A673 (cell line): Measurements from ENCODE around the gene MFSD2A. TPM values are rescaled to one million over a fixed set of nuclear protein-coding genes. Genes with fewer than 3 reads are reported as not detected.

Source experiments
- BruUV-seq: library from RNA; stranded (reverse); fragments of 400-500 nt; replicated peaks from 2 replicates; lab custom pipeline; 2021; lab: Mats Ljungman, UMichigan
- CTCF ChIA-PET: fragments of 300-600 bp; sonication (Branson Sonifier 250); formaldehyde crosslinking; loops from one replicate; lab custom pipeline; 2022; ENCODE audit warnings: antibody characterized with exemption; lab: Charles Lee
- POLR2A ChIA-PET: fragments of 300-600 bp; sonication (Branson Sonifier 250); formaldehyde crosslinking; loops from one replicate; lab custom pipeline; 2022; ENCODE audit warnings: antibody characterized with exemption; ENCODE audit not compliant: low non-redundant PET; lab: Charles Lee
- DNase-seq: peaks from one replicate; pipeline ENCODE4 v3.0.0-alpha.2; 2015; ENCODE audit warnings: low spot score
- H3K27ac ChIP-seq: fragments of 200-600 bp; sonication (generic); 2 replicates; pipeline ENCODE4 v1.5.1; 2016; ENCODE audit warnings: mixed run types, low read depth, mild to moderate bottlenecking, mixed read lengths, antibody characterized with exemption, low read length; ENCODE audit not compliant: poor library complexity, severe bottlenecking
- H3K27me3 ChIP-seq: fragments of 200-600 bp; sonication (generic); replicated peaks from 2 replicates; pipeline ENCODE4 v1.6.1; 2017; ENCODE audit warnings: mixed run types, low read depth, mild to moderate bottlenecking, mixed read lengths, antibody characterized with exemption, low read length; ENCODE audit not compliant: insufficient read depth, poor library complexity
- H3K36me3 ChIP-seq: fragments of 200-600 bp; sonication (generic); 2 replicates; pipeline ENCODE4 v1.6.1; 2016; ENCODE audit warnings: mixed run types, mild to moderate bottlenecking, mixed read lengths, antibody characterized with exemption, low read length; ENCODE audit not compliant: insufficient read depth, poor library complexity, severe bottlenecking
- H3K4me1 ChIP-seq: fragments of 200-600 bp; sonication (generic); 2 replicates; pipeline ENCODE4 v1.6.1; 2017; ENCODE audit warnings: mixed run types, mild to moderate bottlenecking, mixed read lengths, antibody characterized with exemption, low read length; ENCODE audit not compliant: insufficient read depth, poor library complexity, severe bottlenecking
- H3K4me3 ChIP-seq: fragments of 200-600 bp; sonication (generic); 2 replicates; pipeline ENCODE4 v1.5.1; 2016; ENCODE audit warnings: low read depth, mixed run types, mild to moderate bottlenecking, mixed read lengths, low read length; ENCODE audit not compliant: poor library complexity, severe bottlenecking
- H3K9me3 ChIP-seq: fragments of 200-600 bp; sonication (generic); 2 replicates; pipeline ENCODE4 v1.6.1; 2016; ENCODE audit warnings: mixed run types, low read depth, mild to moderate bottlenecking, mixed read lengths, antibody characterized with exemption, low read length; ENCODE audit not compliant: poor library complexity, severe bottlenecking
- EZH2 ChIP-seq: fragments of 200-600 bp; sonication (generic); IDR thresholded peaks from 2 replicates; pipeline ENCODE4 v1.6.1; 2017; ENCODE audit warnings: borderline replicate concordance, low read depth, mild to moderate bottlenecking, mixed read lengths, antibody characterized with exemption, low read length; ENCODE audit not compliant: poor library complexity, severe bottlenecking
- intact Hi-C: fragments of 100-400 bp; cut with micrococcal nuclease; formaldehyde crosslinking; loops from one replicate; pipeline ENCODE4 v1.10.0; 2022; ENCODE audit not compliant: unreplicated experiment
- total RNA-seq: library from RNA; stranded (reverse); gene quantifications from 2 replicates; pipeline ENCODE4 v1.2.3, GENCODE V29; 2021
- TF ChIP-seq, protein P1 (sequence below): fragments of 300-800, 200-600 bp; sonication (generic); conservative IDR thresholded peaks from 2 replicates; pipeline ENCODE4 v1.5.1; 2017; ENCODE audit warnings: low read depth, mild to moderate bottlenecking, antibody characterized with exemption, low read length, moderate library complexity, mixed read lengths

MFSD2A gene
- total RNA-seq, 1 experiment from 2014 or later, result 7.4 TPM

DNA sequence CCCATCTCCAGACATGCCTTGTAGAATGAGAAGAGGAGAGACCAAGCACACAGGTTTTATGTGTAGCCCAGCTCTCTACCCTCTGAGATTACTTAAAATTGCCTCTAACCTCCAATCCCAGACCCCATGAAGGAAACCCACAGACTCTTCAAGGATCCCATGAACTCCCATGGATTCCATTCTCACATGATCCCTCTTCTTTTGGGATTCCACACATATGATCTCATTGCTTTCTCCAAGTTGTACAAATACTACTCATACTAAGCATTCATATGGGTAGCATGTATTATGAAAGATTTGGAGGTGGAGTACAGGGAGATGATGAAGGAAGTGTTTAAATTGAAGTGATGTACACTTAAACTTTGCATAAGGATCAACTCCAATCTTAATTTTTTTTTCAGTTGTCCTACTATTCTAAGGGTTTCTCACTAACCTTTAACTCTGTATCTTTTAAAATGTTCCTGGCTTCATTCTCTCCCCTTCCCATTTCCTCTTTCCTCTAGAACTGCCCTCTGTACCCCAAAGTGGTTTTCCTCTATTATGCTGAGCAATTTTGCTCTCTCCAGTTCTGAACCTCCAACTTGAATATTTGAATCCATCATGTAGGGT, 41.6 kb downstream of the MFSD2A start:
- Histone ChIP-seq H3K4me3 (no peak overlapping the region), H3K27me3 (no peaks in the 10 kb centered on the region), H3K9me3 (no peaks in the 10 kb centered on the region), H3K27ac (no peak overlapping the region), H3K36me3 (no peaks in the 10 kb centered on the region), H3K4me1 (no peaks in the 10 kb centered on the region)
- ChIA-PET POLR2A (no interaction called here), CTCF (no interaction called here)
- DNase-seq, result no peak
- BruUV-seq, result no TSS peak
- intact Hi-C loops, result no loop called here
- TF ChIP-seq EZH2, result no peak
- TF ChIP-seq, protein P1, sequence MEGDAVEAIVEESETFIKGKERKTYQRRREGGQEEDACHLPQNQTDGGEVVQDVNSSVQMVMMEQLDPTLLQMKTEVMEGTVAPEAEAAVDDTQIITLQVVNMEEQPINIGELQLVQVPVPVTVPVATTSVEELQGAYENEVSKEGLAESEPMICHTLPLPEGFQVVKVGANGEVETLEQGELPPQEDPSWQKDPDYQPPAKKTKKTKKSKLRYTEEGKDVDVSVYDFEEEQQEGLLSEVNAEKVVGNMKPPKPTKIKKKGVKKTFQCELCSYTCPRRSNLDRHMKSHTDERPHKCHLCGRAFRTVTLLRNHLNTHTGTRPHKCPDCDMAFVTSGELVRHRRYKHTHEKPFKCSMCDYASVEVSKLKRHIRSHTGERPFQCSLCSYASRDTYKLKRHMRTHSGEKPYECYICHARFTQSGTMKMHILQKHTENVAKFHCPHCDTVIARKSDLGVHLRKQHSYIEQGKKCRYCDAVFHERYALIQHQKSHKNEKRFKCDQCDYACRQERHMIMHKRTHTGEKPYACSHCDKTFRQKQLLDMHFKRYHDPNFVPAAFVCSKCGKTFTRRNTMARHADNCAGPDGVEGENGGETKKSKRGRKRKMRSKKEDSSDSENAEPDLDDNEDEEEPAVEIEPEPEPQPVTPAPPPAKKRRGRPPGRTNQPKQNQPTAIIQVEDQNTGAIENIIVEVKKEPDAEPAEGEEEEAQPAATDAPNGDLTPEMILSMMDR, result no peak

DNA sequence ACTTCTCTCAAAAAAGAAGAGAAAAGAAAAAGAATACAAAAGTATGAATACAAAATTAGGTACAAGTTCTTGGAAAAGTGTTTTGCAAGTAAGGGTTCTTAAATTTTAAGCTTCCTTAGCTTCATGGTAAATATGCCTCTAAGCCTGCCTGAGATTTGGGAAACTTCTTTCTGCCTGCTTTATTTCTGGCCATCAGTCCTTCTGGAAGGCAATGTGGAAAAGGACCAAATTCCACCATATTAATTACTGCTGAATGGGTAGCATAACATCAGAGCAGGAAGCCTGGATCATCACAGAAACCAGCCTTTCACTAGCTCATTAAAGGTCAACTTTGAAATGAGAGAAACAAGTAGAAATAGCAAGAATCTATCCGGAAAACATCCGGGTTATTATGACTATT, 46.5 kb downstream of the MFSD2A start:
- DNase-seq, result no peak
- Histone ChIP-seq H3K36me3 (no peaks in the 10 kb centered on the region), H3K4me1 (no peaks in the 10 kb centered on the region), H3K9me3 (no peaks in the 10 kb centered on the region), H3K27me3 (no peaks in the 10 kb centered on the region), H3K27ac (no peak overlapping the region), H3K4me3 (no peak overlapping the region)
- ChIA-PET POLR2A (no interaction called here), CTCF (no interaction called here)
- intact Hi-C loops, result no loop called here
- TF ChIP-seq, protein P1, result no peak
- TF ChIP-seq EZH2, result no peak
- BruUV-seq, result no TSS peak

DNA sequence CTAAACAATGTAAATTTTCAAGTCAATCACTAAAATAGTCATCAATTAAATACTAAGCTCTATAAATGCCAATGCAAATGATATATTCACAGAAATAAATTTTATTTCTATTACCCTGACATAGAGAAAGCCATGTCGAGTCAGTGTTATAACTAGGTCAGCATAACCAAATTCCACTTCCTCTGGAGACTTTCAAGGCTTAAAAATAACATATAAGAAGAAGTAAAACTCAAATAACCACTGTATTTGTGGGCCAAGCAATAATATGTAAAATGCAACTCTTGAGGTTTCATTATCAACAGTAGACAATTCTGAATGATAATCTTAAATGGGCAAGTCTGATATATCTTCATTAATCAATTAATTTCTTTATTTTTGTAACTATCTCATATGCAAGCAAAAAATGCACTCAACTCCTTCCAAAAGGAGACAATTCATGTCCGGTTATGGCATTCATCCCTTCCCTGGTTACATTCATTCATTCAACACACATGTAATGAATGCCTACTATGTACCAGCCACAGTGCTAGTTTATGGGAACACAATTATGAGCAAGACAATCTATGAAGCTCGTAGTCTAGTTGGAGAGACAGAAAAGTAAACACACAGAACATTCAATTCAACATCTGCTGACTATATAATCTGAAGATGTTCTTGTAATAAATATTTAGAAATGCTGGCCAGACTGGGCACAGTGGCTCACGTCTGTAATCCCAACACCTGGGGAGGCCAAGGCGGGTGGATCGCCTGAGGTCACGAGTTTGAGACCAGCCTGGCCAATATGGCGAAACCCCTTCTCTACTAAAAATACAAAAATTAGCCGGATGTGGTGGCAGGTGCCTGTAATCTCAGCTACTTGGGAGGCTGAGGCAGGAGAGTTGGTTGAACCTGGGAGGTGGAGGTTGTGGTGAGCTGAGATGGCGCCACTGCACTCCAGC, 48.5 kb downstream of the MFSD2A start:
- intact Hi-C loops, result no loop called here
- Histone ChIP-seq H3K9me3 (no peaks in the 10 kb centered on the region), H3K4me1 (no peaks in the 10 kb centered on the region), H3K36me3 (no peaks in the 10 kb centered on the region), H3K4me3 (no peak overlapping the region), H3K27ac (no peak overlapping the region), H3K27me3 (no peaks in the 10 kb centered on the region)
- no TSS peak for BruUV-seq
- no peak for TF ChIP-seq EZH2
- TF ChIP-seq, protein P1, result no peak
- ChIA-PET POLR2A (interaction anchor here (0.7 kb wide), 1 partner anchor 14 kb away, joined by 3 read pairs; no protein-coding TSS in a partner anchor), CTCF (no interaction called here)
- no peak for DNase-seq
